A172 (cell line): ENCODE data around the gene KCNIP1. TPM values are rescaled to one million over a fixed set of nuclear protein-coding genes. Genes with fewer than 3 reads are reported as not detected.
"Not testable (repeated sequence)": the region's sequence is repeated elsewhere in the genome, so short reads cannot be mapped to it uniquely, and the experiment has no call there.

Source experiments
- DNase-seq: peaks from one replicate; pipeline ENCODE4 v3.0.0-alpha.2; 2015; ENCODE audit warnings: low spot score
- total RNA-seq: library from RNA; depleted of rRNA; stranded (reverse); fragments of >200 nt; shearing (Covaris generic); gene quantifications from 2 replicates; pipeline ENCODE4 v1.2.3, GENCODE V29; 2014

Gene KCNIP1
- total RNA-seq, 1 experiment from 2014 or later: not detected

- DNase-seq: no peak
Observed at GRCh38 chr5:170750791-170751190, 247.0 kb downstream of the KCNIP1 start.

- DNase-seq: no peak
Observed at GRCh38 chr5:170751631-170752030, 247.8 kb downstream of the KCNIP1 start.

- DNase-seq: no peak
Observed at GRCh38 chr5:170752257-170753215, 248.7 kb downstream of the KCNIP1 start.

GRCh38 chr5:170753311-170753710 is 249.5 kb downstream of the KCNIP1 start:
- DNase-seq: no peak

- DNase-seq: not testable (repeated sequence)
Observed at GRCh38 chr5:170754508-170754907, 250.7 kb downstream of the KCNIP1 start.

GRCh38 chr5:170755679-170756456 is 252.0 kb downstream of the KCNIP1 start:
- DNase-seq: no peak

GRCh38 chr5:170756691-170757090 is 252.9 kb downstream of the KCNIP1 start:
- no peak for DNase-seq

- peak; percentile 11 for DNase-seq
Observed at GRCh38 chr5:170757182-170757601, 253.4 kb downstream of the KCNIP1 start.

GRCh38 chr5:170757669-170758068 is 253.8 kb downstream of the KCNIP1 start:
- DNase-seq: no peak

- no peak for DNase-seq
Observed at GRCh38 chr5:170758481-170758880, 254.7 kb downstream of the KCNIP1 start.

- no peak for DNase-seq
Observed at GRCh38 chr5:170760113-170760512, 256.3 kb downstream of the KCNIP1 start.

GRCh38 chr5:170761048-170761707 is 257.4 kb downstream of the KCNIP1 start:
- no peak for DNase-seq

GRCh38 chr5:170761708-170762066 is 257.9 kb downstream of the KCNIP1 start:
- no peak for DNase-seq

- DNase-seq: not testable (repeated sequence)
Observed at GRCh38 chr5:170762298-170762697, 258.5 kb downstream of the KCNIP1 start.

- DNase-seq: not testable (repeated sequence)
Observed at GRCh38 chr5:170765868-170766267, 262.0 kb downstream of the KCNIP1 start.

GRCh38 chr5:170769246-170769645 is 265.4 kb downstream of the KCNIP1 start:
- no peak for DNase-seq

- no peak for DNase-seq
Observed at GRCh38 chr5:170769898-170770416, 266.1 kb downstream of the KCNIP1 start.

- DNase-seq: no peak
Observed at GRCh38 chr5:170771496-170771895, 267.7 kb downstream of the KCNIP1 start.

GRCh38 chr5:170773024-170773985 is 269.5 kb downstream of the KCNIP1 start:
- DNase-seq: no peak

- DNase-seq: no peak
Observed at GRCh38 chr5:170774831-170775230, 271.0 kb downstream of the KCNIP1 start.

- DNase-seq: no peak
Observed at GRCh38 chr5:170781946-170782345, 278.1 kb downstream of the KCNIP1 start.
